Astrocyte (in vitro differentiated cells and primary cell): ENCODE measurements around the gene HFM1. TPM values are rescaled to one million over a fixed set of nuclear protein-coding genes. Genes with fewer than 3 reads are reported as not detected.

Experiments
- DNase-seq: peaks from one replicate; pipeline ENCODE4 v3.0.0-alpha.2; 2010; ENCODE audit warnings: low read depth
- FAIRE-seq: peaks from 2 replicates; lab custom pipeline; 2011; peaks lifted over from hg19 to GRCh38; lab: Jason Lieb, UNC
- H2AFZ ChIP-seq: 2 replicates; pipeline ENCODE4 v1.6.0; 2012; ENCODE audit warnings: low read depth, low read length, inconsistent platforms
- H3K27ac ChIP-seq: 2 replicates; pipeline ENCODE4 v1.5.1; 2011; ENCODE audit warnings: low read depth, low read length, inconsistent platforms
- H3K27me3 ChIP-seq: 2 replicates; pipeline ENCODE4 v1.6.0; 2011; ENCODE audit warnings: low read length, inconsistent platforms; ENCODE audit not compliant: insufficient read depth
- H3K36me3 ChIP-seq: 2 replicates; pipeline ENCODE4 v1.5.1; 2011; ENCODE audit warnings: low read length, inconsistent platforms; ENCODE audit not compliant: insufficient read depth
- H3K4me1 ChIP-seq: 2 replicates; pipeline ENCODE4 v1.5.1; 2011; ENCODE audit warnings: low read length, inconsistent platforms; ENCODE audit not compliant: insufficient read depth
- H3K4me2 ChIP-seq: 2 replicates; pipeline ENCODE4 v1.6.0; 2012; ENCODE audit warnings: low read length, inconsistent platforms
- H3K4me3 ChIP-seq: 2 replicates; pipeline ENCODE4 v1.5.1; 2011; ENCODE audit warnings: low read depth, mild to moderate bottlenecking, low read length, inconsistent platforms; ENCODE audit not compliant: insufficient read depth
- H3K79me2 ChIP-seq: 2 replicates; pipeline ENCODE4 v1.6.0; 2012; ENCODE audit warnings: mild to moderate bottlenecking, low read length, inconsistent platforms; ENCODE audit not compliant: insufficient read depth
- H3K9ac ChIP-seq: 2 replicates; pipeline ENCODE4 v1.6.0; 2012; ENCODE audit warnings: mild to moderate bottlenecking, low read length, inconsistent platforms
- H3K9me3 ChIP-seq: 2 replicates; pipeline ENCODE4 v1.5.1; 2012; ENCODE audit warnings: low read depth, mild to moderate bottlenecking, low read length, inconsistent platforms; ENCODE audit not compliant: insufficient read depth
- H4K20me1 ChIP-seq: 2 replicates; pipeline ENCODE4 v1.6.0; 2012; ENCODE audit warnings: low read length, inconsistent platforms; ENCODE audit not compliant: insufficient read depth
- H3K27ac Mint-ChIP-seq: one replicate; pipeline ENCODE4 v1.8.0; 2021; ENCODE audit warnings: mild to moderate bottlenecking, mixed read lengths; ENCODE audit not compliant: unreplicated experiment
- H3K27me3 Mint-ChIP-seq: one replicate; pipeline ENCODE4 v1.8.0; 2021; ENCODE audit warnings: low read depth, mixed read lengths; ENCODE audit not compliant: unreplicated experiment
- H3K36me3 Mint-ChIP-seq: one replicate; pipeline ENCODE4 v1.8.0; 2021; ENCODE audit warnings: low read depth, mixed read lengths; ENCODE audit not compliant: unreplicated experiment
- H3K4me1 Mint-ChIP-seq: one replicate; pipeline ENCODE4 v1.8.0; 2021; ENCODE audit warnings: low read depth, mixed read lengths; ENCODE audit not compliant: unreplicated experiment
- H3K4me3 Mint-ChIP-seq: one replicate; pipeline ENCODE4 v1.8.0; 2021; ENCODE audit warnings: mild to moderate bottlenecking, moderate library complexity, mixed read lengths; ENCODE audit not compliant: unreplicated experiment
- H3K9me3 Mint-ChIP-seq: one replicate; pipeline ENCODE4 v1.8.0; 2021; ENCODE audit warnings: mild to moderate bottlenecking, mixed read lengths; ENCODE audit not compliant: unreplicated experiment
- EZH2 ChIP-seq: IDR thresholded peaks from 2 replicates; pipeline ENCODE4 v1.6.1; 2012; ENCODE audit warnings: mild to moderate bottlenecking, low read length, inconsistent platforms; ENCODE audit not compliant: insufficient read depth
- total RNA-seq: library from RNA; stranded (reverse); gene quantifications from 2 replicates; pipeline ENCODE4 v1.2.1, GENCODE V29; 2021
- TF ChIP-seq, protein P1 (sequence below): IDR thresholded peaks from 2 replicates; pipeline ENCODE4 v1.5.1; 2011; ENCODE audit warnings: low read depth, mild to moderate bottlenecking, inconsistent platforms, low read length, moderate library complexity; ENCODE audit not compliant: insufficient read depth

HFM1 gene
- total RNA-seq, 1 donor from 2014 or later: 0.39 TPM

DNA sequence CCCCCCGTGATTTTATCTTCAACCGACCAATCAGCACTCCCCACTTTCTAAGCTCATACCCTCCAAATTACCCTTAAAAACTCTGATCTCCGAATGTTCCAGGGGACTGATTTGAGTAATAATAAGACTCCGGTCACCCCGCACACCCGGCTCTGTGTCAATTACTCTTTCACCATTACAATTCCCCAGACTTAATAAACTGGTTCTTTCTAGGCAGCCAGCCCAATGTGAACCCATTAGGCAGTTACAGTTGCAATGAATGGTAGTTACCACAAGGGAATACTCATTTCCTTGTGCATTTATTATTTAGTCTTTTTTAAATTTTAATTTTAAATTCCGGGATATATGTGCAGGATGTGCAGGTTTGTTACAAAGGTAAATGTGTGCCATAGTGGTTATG lies 177.9 kb downstream of the HFM1 start:
- Histone ChIP-seq H3K4me1 (no peaks in the 10 kb centered on the region), H3K27me3 (no peaks in the 10 kb centered on the region), H3K9ac (no peak overlapping the region), H2AFZ (no peak overlapping the region), H3K4me2 (no peak overlapping the region), H3K4me3 (no peak overlapping the region), H3K36me3 (no peaks in the 10 kb centered on the region), H4K20me1 (no peaks in the 10 kb centered on the region), H3K9me3 (no peaks in the 10 kb centered on the region), H3K27ac (no peak overlapping the region), H3K79me2 (no peaks in the 10 kb centered on the region)
- no peaks in the 10 kb centered on the region for H3K36me3 Mint-ChIP-seq
- no peak for FAIRE-seq
- TF ChIP-seq EZH2: no peak
- TF ChIP-seq, protein P1, sequence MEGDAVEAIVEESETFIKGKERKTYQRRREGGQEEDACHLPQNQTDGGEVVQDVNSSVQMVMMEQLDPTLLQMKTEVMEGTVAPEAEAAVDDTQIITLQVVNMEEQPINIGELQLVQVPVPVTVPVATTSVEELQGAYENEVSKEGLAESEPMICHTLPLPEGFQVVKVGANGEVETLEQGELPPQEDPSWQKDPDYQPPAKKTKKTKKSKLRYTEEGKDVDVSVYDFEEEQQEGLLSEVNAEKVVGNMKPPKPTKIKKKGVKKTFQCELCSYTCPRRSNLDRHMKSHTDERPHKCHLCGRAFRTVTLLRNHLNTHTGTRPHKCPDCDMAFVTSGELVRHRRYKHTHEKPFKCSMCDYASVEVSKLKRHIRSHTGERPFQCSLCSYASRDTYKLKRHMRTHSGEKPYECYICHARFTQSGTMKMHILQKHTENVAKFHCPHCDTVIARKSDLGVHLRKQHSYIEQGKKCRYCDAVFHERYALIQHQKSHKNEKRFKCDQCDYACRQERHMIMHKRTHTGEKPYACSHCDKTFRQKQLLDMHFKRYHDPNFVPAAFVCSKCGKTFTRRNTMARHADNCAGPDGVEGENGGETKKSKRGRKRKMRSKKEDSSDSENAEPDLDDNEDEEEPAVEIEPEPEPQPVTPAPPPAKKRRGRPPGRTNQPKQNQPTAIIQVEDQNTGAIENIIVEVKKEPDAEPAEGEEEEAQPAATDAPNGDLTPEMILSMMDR: no peak
- H3K27me3 Mint-ChIP-seq: no peaks in the 10 kb centered on the region
- no peaks in the 10 kb centered on the region for H3K9me3 Mint-ChIP-seq
- no peaks in the 10 kb centered on the region for H3K4me1 Mint-ChIP-seq
- no peak overlapping the region for H3K4me3 Mint-ChIP-seq
- DNase-seq: no peak
- no peak overlapping the region for H3K27ac Mint-ChIP-seq

DNA sequence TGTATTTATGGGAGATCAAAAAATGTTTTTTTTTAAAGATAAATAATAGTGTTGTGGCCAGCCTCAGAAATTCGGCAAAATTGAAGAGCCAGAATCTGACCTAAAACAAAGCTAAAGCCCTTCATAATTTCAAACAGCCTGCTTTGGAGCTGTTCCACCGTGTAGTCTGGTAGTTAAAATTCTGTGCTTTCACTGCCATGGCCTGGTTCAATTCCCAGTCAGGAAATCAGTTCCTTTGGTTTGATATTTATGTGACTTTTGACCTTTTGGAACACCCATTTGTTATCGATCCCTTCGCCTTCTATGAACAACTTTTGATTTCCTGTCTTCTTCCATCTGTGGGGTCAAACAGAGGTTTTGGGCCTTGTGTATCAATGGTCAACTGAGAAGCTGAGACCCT lies 179.8 kb downstream of the HFM1 start:
- Mint-ChIP-seq H3K27me3 (no peaks in the 10 kb centered on the region), H3K27ac (no peak overlapping the region), H3K36me3 (no peaks in the 10 kb centered on the region), H3K4me3 (no peak overlapping the region), H3K9me3 (peaks cover 5% of the 10 kb centered on the region), H3K4me1 (no peaks in the 10 kb centered on the region)
- H2AFZ ChIP-seq: no peak overlapping the region
- H3K36me3 ChIP-seq: no peaks in the 10 kb centered on the region
- H3K4me3 ChIP-seq: no peak overlapping the region
- FAIRE-seq (no peak), DNase-seq (no peak)
- no peaks in the 10 kb centered on the region for H3K27me3 ChIP-seq
- no peak overlapping the region for H3K27ac ChIP-seq
- H4K20me1 ChIP-seq: no peaks in the 10 kb centered on the region
- no peaks in the 10 kb centered on the region for H3K79me2 ChIP-seq
- no peak overlapping the region for H3K9ac ChIP-seq
- H3K4me2 ChIP-seq: no peak overlapping the region
- H3K4me1 ChIP-seq: no peaks in the 10 kb centered on the region
- H3K9me3 ChIP-seq: no peaks in the 10 kb centered on the region
- no peak for TF ChIP-seq EZH2
- TF ChIP-seq, protein P1: no peak

DNA sequence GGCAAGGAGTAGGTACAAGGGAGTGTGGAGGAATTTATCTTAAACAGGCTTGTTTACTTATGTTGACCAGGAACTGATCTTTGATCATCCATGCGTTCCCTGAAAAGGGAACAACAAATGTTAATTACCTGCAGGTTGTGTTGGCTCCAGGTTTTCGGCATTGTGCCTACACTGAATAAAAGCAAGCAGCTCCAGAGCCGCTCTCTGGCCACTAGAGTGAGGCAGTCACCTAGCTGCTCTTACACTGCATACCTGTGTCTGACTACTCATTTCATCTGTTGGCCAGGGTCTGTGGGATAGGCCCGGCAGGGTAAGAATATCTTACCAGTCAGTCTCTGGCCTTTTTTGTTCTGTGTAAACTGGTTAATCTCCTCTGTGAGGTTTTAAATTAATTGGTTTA lies 183.6 kb downstream of the HFM1 start:
- Mint-ChIP-seq H3K27ac (no peak overlapping the region), H3K27me3 (peaks cover 2% of the 10 kb centered on the region), H3K4me1 (no peaks in the 10 kb centered on the region), H3K36me3 (no peaks in the 10 kb centered on the region), H3K9me3 (peaks cover 9% of the 10 kb centered on the region), H3K4me3 (no peak overlapping the region)
- TF ChIP-seq, protein P1: no peak
- TF ChIP-seq EZH2: no peak
- Histone ChIP-seq H3K27me3 (no peaks in the 10 kb centered on the region), H2AFZ (no peak overlapping the region), H3K79me2 (no peaks in the 10 kb centered on the region), H3K36me3 (no peaks in the 10 kb centered on the region), H3K9me3 (no peaks in the 10 kb centered on the region), H3K4me3 (no peak overlapping the region), H3K4me1 (no peaks in the 10 kb centered on the region), H3K4me2 (no peak overlapping the region), H3K9ac (no peak overlapping the region), H4K20me1 (no peaks in the 10 kb centered on the region), H3K27ac (no peak overlapping the region)
- FAIRE-seq (no peak), DNase-seq (no peak)
